ENCODE results near the gene THSD7A.

DNA sequence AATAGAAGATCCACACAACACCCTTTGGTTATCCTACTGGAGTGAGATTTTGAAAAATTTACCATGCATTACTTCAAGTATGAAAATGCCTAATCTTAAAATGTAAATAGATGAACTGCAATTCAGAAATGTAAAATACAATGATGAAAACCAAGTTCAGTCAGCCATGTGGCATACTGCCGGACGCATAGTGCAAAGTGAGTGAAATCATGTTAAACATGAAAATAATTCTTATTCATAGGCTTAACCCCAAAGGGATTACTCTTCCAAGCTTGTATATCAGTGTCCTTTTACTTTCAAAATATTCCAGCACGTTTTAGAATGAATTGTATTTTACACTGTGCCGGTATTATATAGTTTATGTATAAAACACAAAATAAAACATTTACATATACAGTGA, 99.8 kb downstream of the THSD7A start:
- TF ChIP-seq, protein P1, sequence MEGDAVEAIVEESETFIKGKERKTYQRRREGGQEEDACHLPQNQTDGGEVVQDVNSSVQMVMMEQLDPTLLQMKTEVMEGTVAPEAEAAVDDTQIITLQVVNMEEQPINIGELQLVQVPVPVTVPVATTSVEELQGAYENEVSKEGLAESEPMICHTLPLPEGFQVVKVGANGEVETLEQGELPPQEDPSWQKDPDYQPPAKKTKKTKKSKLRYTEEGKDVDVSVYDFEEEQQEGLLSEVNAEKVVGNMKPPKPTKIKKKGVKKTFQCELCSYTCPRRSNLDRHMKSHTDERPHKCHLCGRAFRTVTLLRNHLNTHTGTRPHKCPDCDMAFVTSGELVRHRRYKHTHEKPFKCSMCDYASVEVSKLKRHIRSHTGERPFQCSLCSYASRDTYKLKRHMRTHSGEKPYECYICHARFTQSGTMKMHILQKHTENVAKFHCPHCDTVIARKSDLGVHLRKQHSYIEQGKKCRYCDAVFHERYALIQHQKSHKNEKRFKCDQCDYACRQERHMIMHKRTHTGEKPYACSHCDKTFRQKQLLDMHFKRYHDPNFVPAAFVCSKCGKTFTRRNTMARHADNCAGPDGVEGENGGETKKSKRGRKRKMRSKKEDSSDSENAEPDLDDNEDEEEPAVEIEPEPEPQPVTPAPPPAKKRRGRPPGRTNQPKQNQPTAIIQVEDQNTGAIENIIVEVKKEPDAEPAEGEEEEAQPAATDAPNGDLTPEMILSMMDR (conservative IDR thresholded peaks at IDR 0.05): no peak
- no peak for TF ChIP-seq EZH2 (IDR thresholded peaks at IDR 0.05; ENCODE audit: low read depth)
